Ammon's horn (tissue), 1 donor: ENCODE results near the gene CCDC50.

Experiments
- DNase-seq: peaks from one replicate; pipeline ENCODE4 v3.0.0-alpha.2; 2016; ENCODE audit warnings: low spot score

Gene CCDC50

GRCh38 chr3:191428177-191428576 lies 99.0 kb downstream of the CCDC50 start:
- DNase-seq = no peak

- DNase-seq = no peak
These were observed 100.9 kb downstream of the CCDC50 start for GRCh38 chr3:191430103-191430502.

- no peak for DNase-seq
These were observed 102.1 kb downstream of the CCDC50 start for GRCh38 chr3:191431160-191431822.

GRCh38 chr3:191432162-191432561 lies 103.0 kb downstream of the CCDC50 start:
- DNase-seq = no peak

- no peak for DNase-seq
These were observed 104.8 kb downstream of the CCDC50 start for GRCh38 chr3:191434024-191434423.

GRCh38 chr3:191435981-191436380 lies 106.8 kb downstream of the CCDC50 start:
- no peak for DNase-seq

GRCh38 chr3:191438150-191438814 lies 109.1 kb downstream of the CCDC50 start:
- DNase-seq = no peak

- DNase-seq = no peak
These were observed 111.3 kb downstream of the CCDC50 start for GRCh38 chr3:191440532-191440931.

GRCh38 chr3:191441687-191442086 lies 112.5 kb downstream of the CCDC50 start:
- DNase-seq = no peak

- no peak for DNase-seq
These were observed 115.4 kb downstream of the CCDC50 start for GRCh38 chr3:191444569-191444968.
